SW 1271 (cell line): ENCODE data around the gene REEP2.
A peak's percentile ranks its signal among the peaks of the same experiment; 100 is the strongest.
"Not testable (repeated sequence)": the region's sequence is repeated elsewhere in the genome, so short reads cannot be mapped to it uniquely, and the experiment has no call there.

Experiments used
- DNase-seq, 2 experiments: peaks; one replicate each; lab custom pipeline; 2025; lab: John Stamatoyannopoulos, UW

REEP2 gene, protein sequence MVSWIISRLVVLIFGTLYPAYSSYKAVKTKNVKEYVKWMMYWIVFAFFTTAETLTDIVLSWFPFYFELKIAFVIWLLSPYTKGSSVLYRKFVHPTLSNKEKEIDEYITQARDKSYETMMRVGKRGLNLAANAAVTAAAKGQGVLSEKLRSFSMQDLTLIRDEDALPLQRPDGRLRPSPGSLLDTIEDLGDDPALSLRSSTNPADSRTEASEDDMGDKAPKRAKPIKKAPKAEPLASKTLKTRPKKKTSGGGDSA

DNA sequence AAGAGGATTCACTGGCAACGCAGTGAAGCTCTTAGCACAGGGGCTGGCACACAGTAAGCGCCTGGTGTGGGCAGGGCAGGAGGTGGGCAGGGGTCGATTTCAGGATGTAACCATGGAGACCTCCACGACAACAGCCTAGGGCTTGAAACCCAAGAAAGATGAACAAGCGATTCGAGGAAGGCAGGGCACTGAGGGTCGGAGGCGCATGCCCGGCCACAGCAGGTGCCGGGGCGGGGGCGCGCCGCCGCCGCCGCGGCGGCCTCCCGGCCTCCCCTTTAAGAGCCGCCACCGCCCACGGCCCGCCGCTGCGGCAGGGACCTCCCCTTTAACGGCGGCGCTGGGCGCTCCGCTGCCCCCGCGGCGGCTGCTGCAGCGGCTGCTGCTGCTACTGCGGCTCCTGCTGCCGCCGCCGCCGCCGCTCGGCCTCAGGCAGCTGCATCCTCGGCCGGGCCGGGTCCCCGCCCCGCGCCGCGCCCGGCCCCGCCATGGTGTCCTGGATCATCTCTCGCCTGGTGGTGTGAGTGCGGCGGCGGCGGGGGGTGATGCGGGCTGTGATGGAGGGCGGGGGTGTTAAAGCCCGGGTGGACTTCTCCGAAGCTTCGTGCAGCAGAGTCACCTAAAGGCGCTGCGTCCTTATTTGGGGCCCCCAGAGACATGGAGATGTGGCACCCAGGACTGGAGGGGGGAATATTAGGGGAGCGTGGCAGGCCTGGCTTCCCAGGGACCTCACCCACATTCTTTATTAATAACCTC is at the start of gene REEP2:
TSS of gene REEP2 (plus strand) at position 334 of the 753 bp plus-strand sequence. CDS start at position 486, 152 bp downstream.
- DNase-seq: no peak

- no peak for DNase-seq
Measured at GRCh38 chr5:138389332-138389731, 49.5 kb upstream of the REEP2 start.

- DNase-seq: not testable (repeated sequence)
Measured at GRCh38 chr5:138389911-138390310, 48.9 kb upstream of the REEP2 start.

DNA sequence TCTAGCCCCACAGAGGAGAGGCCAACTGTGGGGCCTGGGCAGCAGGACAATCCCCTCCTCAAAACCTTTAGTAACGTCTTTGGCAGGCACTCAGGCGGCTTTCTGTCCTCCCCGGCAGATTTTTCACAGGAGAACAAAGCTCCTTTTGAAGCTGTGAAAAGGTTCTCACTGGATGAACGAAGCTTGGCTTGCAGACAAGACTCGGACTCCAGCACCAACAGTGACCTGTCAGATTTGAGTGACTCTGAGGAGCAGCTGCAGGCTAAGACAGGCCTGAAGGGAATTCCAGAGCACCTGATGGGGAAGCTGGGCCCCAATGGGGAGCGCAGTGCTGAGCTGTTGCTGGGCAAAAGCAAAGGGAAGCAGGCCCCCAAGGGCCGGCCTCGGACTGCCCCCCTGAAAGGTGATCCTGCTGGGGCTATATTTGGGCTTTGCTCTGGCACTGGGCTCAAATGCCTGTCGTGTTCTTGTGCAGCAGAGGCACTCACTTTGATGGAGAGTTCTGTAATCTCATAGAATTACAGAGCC is 46.9 kb upstream of the REEP2 start:
- DNase-seq: no peak

GRCh38 chr5:138402640-138403039 is 36.2 kb upstream of the REEP2 start:
- DNase-seq: no peak

- no peak for DNase-seq
Measured at GRCh38 chr5:138408023-138408422, 30.8 kb upstream of the REEP2 start.

- DNase-seq: peak in 1 of 2 experiments; percentile 24
Measured at GRCh38 chr5:138410996-138411640, 27.7 kb upstream of the REEP2 start.

GRCh38 chr5:138418444-138418843 is 20.4 kb upstream of the REEP2 start:
- DNase-seq: no peak

DNA sequence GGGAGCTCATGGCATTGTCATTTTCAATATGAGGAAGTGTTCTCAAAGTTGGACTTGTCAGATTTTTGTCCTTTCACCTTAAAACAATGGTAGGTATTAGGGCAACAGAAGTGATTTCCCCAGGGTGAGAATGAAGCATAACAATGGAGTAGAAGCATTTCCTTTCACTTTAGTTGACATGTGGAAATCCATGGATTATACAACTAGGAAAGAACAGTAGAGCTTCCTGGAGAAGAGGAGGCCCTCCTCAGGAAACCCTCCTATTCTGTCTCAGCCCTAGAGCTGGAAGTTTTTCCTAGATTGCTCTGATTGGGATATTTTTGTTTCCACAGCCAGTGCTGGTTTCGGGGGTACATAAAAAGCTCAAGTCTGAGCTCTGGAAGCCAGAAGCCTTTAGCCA is 13.8 kb upstream of the REEP2 start:
- DNase-seq: no peak

GRCh38 chr5:138435943-138436342 is 2.9 kb upstream of the REEP2 start:
- DNase-seq: no peak

DNA sequence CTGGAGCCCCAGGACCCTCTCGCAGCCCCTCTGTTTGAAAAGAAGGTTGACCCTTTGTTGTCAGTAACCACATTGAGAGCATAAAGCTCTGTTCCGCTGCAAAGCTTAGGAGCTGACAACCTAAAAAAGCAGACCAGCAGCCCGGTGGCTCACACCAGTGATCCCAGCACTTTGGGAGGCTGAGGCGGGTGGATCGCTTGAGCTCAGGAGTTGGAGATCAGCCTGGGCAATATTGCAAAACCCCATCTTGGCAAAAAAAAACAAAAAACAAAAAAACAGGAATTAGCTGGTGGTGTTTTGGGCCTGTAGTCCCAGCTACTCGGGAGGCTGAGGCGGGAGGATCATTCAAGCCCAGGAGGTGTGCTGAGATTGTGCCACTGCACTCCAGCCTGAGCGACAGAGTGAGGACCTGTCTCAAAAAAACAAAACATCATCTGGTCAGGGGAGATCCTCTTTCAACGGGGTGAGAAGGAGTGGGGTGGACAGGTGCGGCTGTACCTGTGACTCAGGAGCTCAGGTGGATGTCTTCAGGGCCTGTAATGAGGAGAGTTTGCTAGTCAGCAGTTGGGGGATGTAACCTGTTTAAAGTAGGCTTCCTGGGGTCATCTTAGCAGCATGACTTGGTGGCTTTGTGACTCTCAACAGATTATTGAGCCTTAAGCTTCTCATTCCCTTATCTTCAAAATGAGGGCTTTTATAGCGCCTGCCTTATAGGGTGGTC is 694 bp upstream of the REEP2 start:
- DNase-seq: no peak

- no peak for DNase-seq
Measured at GRCh38 chr5:138439477-138440158, 761 bp downstream of the REEP2 start.

- no peak for DNase-seq
Measured at GRCh38 chr5:138440159-138441073, 1.6 kb downstream of the REEP2 start.

DNA sequence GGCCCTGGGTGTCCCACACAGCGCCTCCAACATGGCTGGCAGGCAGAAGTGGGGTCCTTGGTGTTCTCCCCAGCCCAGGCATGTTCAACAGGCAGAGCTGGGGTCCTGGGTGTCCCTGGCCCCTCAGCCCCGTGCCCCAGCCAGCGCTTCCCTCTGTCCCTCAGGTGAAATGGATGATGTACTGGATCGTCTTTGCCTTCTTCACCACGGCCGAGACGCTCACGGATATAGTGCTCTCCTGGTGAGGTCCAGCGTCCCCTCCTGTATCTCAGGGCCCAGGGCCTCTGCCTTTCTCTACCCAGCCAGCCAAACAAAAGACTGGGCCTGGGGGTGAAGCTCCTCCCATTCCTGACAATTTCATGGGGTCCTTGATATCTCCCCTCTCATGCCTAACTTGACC is 2.4 kb downstream of the REEP2 start:
- DNase-seq: no peak

GRCh38 chr5:138444078-138444773 is 5.4 kb downstream of the REEP2 start:
- DNase-seq: no peak

- DNase-seq: no peak
Measured at GRCh38 chr5:138444774-138445546, 6.1 kb downstream of the REEP2 start.

DNA sequence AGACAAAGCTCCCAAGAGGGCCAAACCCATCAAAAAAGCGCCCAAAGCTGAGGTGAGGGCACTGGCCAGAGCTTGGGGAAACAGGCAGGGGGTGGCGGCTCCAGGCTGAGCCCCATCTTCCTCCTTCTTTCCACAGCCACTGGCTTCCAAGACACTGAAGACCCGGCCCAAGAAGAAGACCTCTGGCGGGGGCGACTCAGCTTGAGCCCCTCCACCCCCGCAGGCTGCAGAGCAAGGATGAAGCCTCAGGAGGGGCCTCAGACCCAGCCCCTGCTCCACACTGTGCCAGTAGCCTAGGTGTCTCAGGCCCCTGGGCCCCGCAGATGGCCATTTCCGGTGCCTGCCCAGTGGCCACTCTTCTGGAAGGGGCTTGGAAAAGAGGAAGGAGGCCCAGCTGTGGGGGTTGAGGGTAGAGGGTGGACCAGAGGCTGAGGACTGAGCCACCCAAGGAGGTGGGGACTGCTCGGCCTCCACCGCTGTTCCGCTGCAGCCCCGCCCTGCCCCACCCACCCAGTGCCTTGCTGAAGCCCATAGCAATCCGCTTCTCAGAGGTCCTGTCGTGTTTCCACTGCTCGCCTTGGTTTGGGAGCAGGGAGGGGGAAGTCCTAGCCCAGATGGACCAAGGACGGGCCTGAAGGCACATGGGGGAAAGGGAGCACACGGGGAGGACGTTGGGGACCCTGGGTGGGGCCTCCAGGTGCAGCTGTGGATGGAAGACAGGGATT is 6.9 kb downstream of the REEP2 start:
- no peak for DNase-seq

DNA sequence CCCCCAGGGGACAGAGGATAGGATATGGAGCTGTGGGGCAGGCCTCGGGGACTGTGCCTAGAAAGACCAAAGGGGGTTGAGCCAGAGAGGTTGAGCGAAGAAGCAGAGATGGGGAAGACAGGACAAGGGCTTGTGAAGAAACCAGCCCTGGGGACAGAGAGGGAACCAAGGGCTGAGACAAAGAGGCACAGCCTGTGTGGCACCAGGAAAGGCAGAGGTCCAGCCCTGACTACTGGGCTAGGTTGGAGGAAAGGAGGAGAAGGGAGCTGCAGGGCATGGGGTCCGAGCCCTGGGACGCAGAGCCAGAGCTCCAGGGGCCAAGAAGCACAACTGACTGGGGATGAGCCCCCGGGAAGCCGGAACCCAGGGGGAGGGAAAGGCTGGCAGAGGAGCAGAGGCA is 9.2 kb downstream of the REEP2 start:
- DNase-seq: no peak
